ENCODE measurements around the gene NR2F1.

The NR2F1 gene

GRCh38 chr5:93612855-93613243, 29.8 kb downstream of the NR2F1 start:
- H3K27me3 ChIP-seq (ENCODE audit: control insufficient read depth, insufficient read depth, low read length): peaks cover 52% of the 10 kb centered on the region
- H3K9ac ChIP-seq (ENCODE audit: low read depth, low read length): no peak overlapping the region
- H3K36me3 ChIP-seq (ENCODE audit: insufficient read depth, low read length): no peaks in the 10 kb centered on the region
- peak overlapping the region; percentile 79 for H3K4me2 ChIP-seq (ENCODE audit: low read length)
- H3K4me3 ChIP-seq (ENCODE audit: low read length): peak overlapping the region; percentile 58
- peaks cover 11% of the 10 kb centered on the region for H3K4me1 ChIP-seq (ENCODE audit: control insufficient read depth, insufficient read depth, low read length)
- no peaks in the 10 kb centered on the region for H3K9me3 ChIP-seq (replicated peaks; ENCODE audit: low read length)

- H3K4me1 ChIP-seq (ENCODE audit: control insufficient read depth, insufficient read depth, low read length): peaks cover 15% of the 10 kb centered on the region
- no peak overlapping the region for H3K4me3 ChIP-seq (ENCODE audit: low read length)
- H3K9me3 ChIP-seq (replicated peaks; ENCODE audit: low read length): no peaks in the 10 kb centered on the region
- no peak overlapping the region for H3K4me2 ChIP-seq (ENCODE audit: low read length)
- H3K9ac ChIP-seq (ENCODE audit: low read depth, low read length): no peak overlapping the region
- H3K27me3 ChIP-seq (ENCODE audit: control insufficient read depth, insufficient read depth, low read length): peaks cover 19% of the 10 kb centered on the region
- H3K36me3 ChIP-seq (ENCODE audit: insufficient read depth, low read length): no peaks in the 10 kb centered on the region
Measured at GRCh38 chr5:93616538-93617174, 33.6 kb downstream of the NR2F1 start.

- Histone ChIP-seq H3K9ac (ENCODE audit: low read depth, low read length) (peak overlapping the region; percentile 84), H3K27me3 (ENCODE audit: control insufficient read depth, insufficient read depth, low read length) (no peaks in the 10 kb centered on the region), H3K4me3 (ENCODE audit: low read length) (peak overlapping the region; percentile 86), H3K4me2 (ENCODE audit: low read length) (peak overlapping the region; percentile 100), H3K36me3 (ENCODE audit: insufficient read depth, low read length) (no peaks in the 10 kb centered on the region), H3K9me3 (replicated peaks; ENCODE audit: low read length) (no peaks in the 10 kb centered on the region), H3K4me1 (ENCODE audit: control insufficient read depth, insufficient read depth, low read length) (peaks cover 17% of the 10 kb centered on the region)
Measured at GRCh38 chr5:93620487-93621326, 37.7 kb downstream of the NR2F1 start.

DNA sequence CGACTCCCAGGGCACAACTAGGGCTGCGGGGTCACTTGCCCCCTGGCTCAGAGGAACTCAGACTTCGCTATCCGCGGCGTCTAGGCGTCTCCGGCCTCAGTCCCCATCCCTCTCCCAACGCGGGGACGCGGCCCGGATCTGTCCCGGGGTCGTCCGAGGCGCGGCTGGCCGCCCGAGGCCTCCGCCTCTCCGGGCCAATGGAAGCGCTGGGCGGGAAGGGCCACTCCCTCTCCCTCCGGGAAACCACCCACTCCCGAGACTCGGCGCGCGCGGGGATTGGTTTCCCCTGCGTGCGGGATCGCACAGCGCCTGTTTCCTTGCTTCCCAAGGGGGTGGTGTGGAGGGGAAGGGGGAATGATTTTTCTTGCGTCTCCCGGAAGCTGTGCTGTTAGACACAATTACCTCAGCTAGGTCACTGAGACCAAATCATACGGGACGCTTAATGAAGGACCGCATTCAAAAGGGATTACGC, 38.3 kb downstream of the NR2F1 start:
- Histone ChIP-seq H3K9ac (ENCODE audit: low read depth, low read length) (peak overlapping the region; percentile 84), H3K4me3 (ENCODE audit: low read length) (peak overlapping the region; percentile 86), H3K27me3 (ENCODE audit: control insufficient read depth, insufficient read depth, low read length) (no peaks in the 10 kb centered on the region), H3K4me2 (ENCODE audit: low read length) (peak overlapping the region; percentile 100), H3K36me3 (ENCODE audit: insufficient read depth, low read length) (no peaks in the 10 kb centered on the region), H3K9me3 (replicated peaks; ENCODE audit: low read length) (no peaks in the 10 kb centered on the region), H3K4me1 (ENCODE audit: control insufficient read depth, insufficient read depth, low read length) (peaks cover 17% of the 10 kb centered on the region)

DNA sequence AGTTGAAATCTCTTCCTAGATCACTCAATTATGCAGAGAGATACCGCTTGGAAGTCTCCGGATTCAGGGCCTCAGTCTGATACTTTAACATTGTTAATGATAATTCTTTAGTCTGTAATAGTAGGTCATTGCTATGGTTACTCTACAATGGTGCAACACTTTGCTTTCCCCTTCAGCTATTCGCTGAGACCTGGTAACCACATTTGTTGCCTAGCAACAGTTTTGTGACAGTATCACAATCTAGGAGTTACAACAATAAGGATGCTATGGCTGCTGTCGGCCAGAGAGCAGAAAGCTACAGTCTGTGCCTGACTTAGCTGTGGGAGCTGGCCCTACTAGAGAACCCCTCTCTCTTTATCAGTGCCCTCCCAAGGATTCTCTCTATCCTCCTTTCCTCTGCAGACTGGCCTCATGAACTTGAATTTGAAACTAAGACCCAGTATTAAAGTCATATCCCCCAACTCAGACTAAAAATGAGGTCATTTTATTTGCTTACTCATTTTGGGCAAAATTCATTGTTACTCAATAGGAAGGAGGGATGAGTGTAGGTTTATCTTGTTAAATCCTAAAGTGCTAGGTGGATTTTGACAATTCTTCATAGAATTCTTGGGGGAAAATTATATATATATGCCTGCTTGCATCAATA, 39.3 kb downstream of the NR2F1 start:
- Histone ChIP-seq H3K4me3 (ENCODE audit: low read length) (no peak overlapping the region), H3K36me3 (ENCODE audit: insufficient read depth, low read length) (no peaks in the 10 kb centered on the region), H3K4me1 (ENCODE audit: control insufficient read depth, insufficient read depth, low read length) (peaks cover 17% of the 10 kb centered on the region), H3K9ac (ENCODE audit: low read depth, low read length) (no peak overlapping the region), H3K27me3 (ENCODE audit: control insufficient read depth, insufficient read depth, low read length) (no peaks in the 10 kb centered on the region), H3K4me2 (ENCODE audit: low read length) (no peak overlapping the region), H3K9me3 (replicated peaks; ENCODE audit: low read length) (no peaks in the 10 kb centered on the region)

DNA sequence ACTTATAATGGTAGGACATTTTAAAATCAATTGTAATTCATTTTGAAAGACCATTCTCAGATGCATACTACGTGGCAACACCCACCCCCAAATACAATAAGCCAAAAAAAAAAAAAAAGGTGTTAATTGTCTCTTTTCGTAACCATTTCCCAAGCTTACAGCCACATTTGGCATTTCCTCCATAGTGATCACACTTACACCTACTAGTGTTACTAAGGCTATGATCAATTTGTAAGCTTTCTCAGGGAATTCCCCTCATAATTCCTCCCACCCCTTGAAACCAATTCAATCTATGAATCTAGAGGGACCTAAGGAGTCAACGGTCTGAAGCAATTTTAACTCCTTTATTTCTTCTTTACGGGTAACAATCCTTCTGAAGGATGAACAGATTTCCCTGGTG, 40.1 kb downstream of the NR2F1 start:
- Histone ChIP-seq H3K4me1 (ENCODE audit: control insufficient read depth, insufficient read depth, low read length) (peaks cover 17% of the 10 kb centered on the region), H3K36me3 (ENCODE audit: insufficient read depth, low read length) (no peaks in the 10 kb centered on the region), H3K4me3 (ENCODE audit: low read length) (no peak overlapping the region), H3K4me2 (ENCODE audit: low read length) (no peak overlapping the region), H3K27me3 (ENCODE audit: control insufficient read depth, insufficient read depth, low read length) (no peaks in the 10 kb centered on the region), H3K9ac (ENCODE audit: low read depth, low read length) (no peak overlapping the region), H3K9me3 (replicated peaks; ENCODE audit: low read length) (no peaks in the 10 kb centered on the region)

DNA sequence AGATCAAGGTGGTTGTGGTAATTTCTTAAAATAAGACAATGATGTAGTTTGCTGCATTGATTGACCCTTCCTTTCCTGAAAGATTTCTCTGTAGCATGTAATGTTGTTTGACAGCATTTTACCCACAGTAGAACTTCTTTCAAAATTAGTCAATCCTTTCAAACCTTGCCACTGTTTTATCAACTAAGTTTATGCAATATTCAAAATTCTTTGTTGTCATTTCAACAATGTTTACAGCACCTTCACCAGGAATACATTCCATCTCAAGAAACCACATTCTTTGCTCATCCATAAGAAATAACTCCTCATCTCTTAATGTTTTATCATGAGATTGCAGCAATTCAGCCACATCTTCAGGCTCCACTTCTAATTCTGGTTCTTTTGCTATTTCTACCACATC, 43.8 kb downstream of the NR2F1 start:
- H3K9ac ChIP-seq (ENCODE audit: low read depth, low read length): no peak overlapping the region
- H3K4me1 ChIP-seq (ENCODE audit: control insufficient read depth, insufficient read depth, low read length): peaks cover 7% of the 10 kb centered on the region
- H3K4me3 ChIP-seq (ENCODE audit: low read length): no peak overlapping the region
- H3K9me3 ChIP-seq (replicated peaks; ENCODE audit: low read length): no peaks in the 10 kb centered on the region
- H3K4me2 ChIP-seq (ENCODE audit: low read length): no peak overlapping the region
- H3K36me3 ChIP-seq (ENCODE audit: insufficient read depth, low read length): no peaks in the 10 kb centered on the region
- no peaks in the 10 kb centered on the region for H3K27me3 ChIP-seq (ENCODE audit: control insufficient read depth, insufficient read depth, low read length)

DNA sequence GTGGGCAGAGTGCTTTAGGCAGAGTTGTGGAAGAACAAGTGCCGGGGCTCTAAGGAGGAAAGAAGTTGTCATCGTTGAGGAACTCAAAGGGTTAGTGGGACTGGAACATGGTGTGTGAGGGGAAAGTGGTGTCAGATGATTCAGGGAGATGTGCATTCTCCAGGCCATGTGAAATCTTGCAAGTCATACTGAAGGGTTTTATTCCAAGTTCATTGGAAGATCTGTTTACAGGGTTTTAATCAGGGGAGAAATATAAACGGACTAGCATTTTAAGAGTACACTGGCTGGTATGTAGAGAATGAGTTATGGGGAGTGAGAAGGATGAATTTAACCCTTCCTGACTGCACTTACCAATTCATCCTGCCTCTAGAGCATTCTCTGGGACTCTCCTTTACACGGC, 49.3 kb downstream of the NR2F1 start:
- Histone ChIP-seq H3K9ac (ENCODE audit: low read depth, low read length) (no peak overlapping the region), H3K4me3 (ENCODE audit: low read length) (no peak overlapping the region), H3K4me1 (ENCODE audit: control insufficient read depth, insufficient read depth, low read length) (no peaks in the 10 kb centered on the region), H3K27me3 (ENCODE audit: control insufficient read depth, insufficient read depth, low read length) (no peaks in the 10 kb centered on the region), H3K4me2 (ENCODE audit: low read length) (no peak overlapping the region), H3K36me3 (ENCODE audit: insufficient read depth, low read length) (no peaks in the 10 kb centered on the region), H3K9me3 (replicated peaks; ENCODE audit: low read length) (no peaks in the 10 kb centered on the region)

- no peak overlapping the region for H3K4me2 ChIP-seq (ENCODE audit: low read length)
- H3K36me3 ChIP-seq (ENCODE audit: insufficient read depth, low read length): no peaks in the 10 kb centered on the region
- H3K4me3 ChIP-seq (ENCODE audit: low read length): no peak overlapping the region
- no peaks in the 10 kb centered on the region for H3K27me3 ChIP-seq (ENCODE audit: control insufficient read depth, insufficient read depth, low read length)
- H3K9me3 ChIP-seq (replicated peaks; ENCODE audit: low read length): no peaks in the 10 kb centered on the region
- no peaks in the 10 kb centered on the region for H3K4me1 ChIP-seq (ENCODE audit: control insufficient read depth, insufficient read depth, low read length)
- H3K9ac ChIP-seq (ENCODE audit: low read depth, low read length): no peak overlapping the region
Measured at GRCh38 chr5:93635991-93636390, 53.0 kb downstream of the NR2F1 start.

- Histone ChIP-seq H3K4me2 (ENCODE audit: low read length) (no peak overlapping the region), H3K4me3 (ENCODE audit: low read length) (no peak overlapping the region), H3K9me3 (replicated peaks; ENCODE audit: low read length) (no peaks in the 10 kb centered on the region), H3K27me3 (ENCODE audit: control insufficient read depth, insufficient read depth, low read length) (no peaks in the 10 kb centered on the region), H3K4me1 (ENCODE audit: control insufficient read depth, insufficient read depth, low read length) (no peaks in the 10 kb centered on the region), H3K36me3 (ENCODE audit: insufficient read depth, low read length) (no peaks in the 10 kb centered on the region), H3K9ac (ENCODE audit: low read depth, low read length) (no peak overlapping the region)
Measured at GRCh38 chr5:93636837-93637236, 53.8 kb downstream of the NR2F1 start.

GRCh38 chr5:93637697-93638096, 54.7 kb downstream of the NR2F1 start:
- Histone ChIP-seq H3K27me3 (ENCODE audit: control insufficient read depth, insufficient read depth, low read length) (no peaks in the 10 kb centered on the region), H3K4me2 (ENCODE audit: low read length) (no peak overlapping the region), H3K9ac (ENCODE audit: low read depth, low read length) (no peak overlapping the region), H3K4me1 (ENCODE audit: control insufficient read depth, insufficient read depth, low read length) (no peaks in the 10 kb centered on the region), H3K9me3 (replicated peaks; ENCODE audit: low read length) (no peaks in the 10 kb centered on the region), H3K4me3 (ENCODE audit: low read length) (no peak overlapping the region), H3K36me3 (ENCODE audit: insufficient read depth, low read length) (no peaks in the 10 kb centered on the region)

Data from skeletal muscle satellite cell (primary cell).